HCT116 (cell line): ENCODE measurements around the gene TMCC1.

ENCODE experiments used
- ATF3 ChIP-seq: IDR thresholded peaks from 2 replicates; pipeline ENCODE4 v1.6.1; 2012
- CTCF ChIP-seq, 3 experiments: fragments of 200-600 bp in 1 of 3; sonication (generic) in 1 of 3; IDR thresholded peaks in 2 of 3; conservative IDR thresholded peaks in 1 of 3; 2 replicates each; pipeline ENCODE4 v1.5.1; 2012 to 2017; ENCODE audit warnings: low read depth in 2 of 3, low read length in 2 of 3, antibody characterized with exemption in 1 of 3, borderline replicate concordance in 1 of 3, control low read depth in 1 of 3, mild to moderate bottlenecking in 1 of 3, mixed read lengths in 1 of 3, mixed run types in 1 of 3, moderate library complexity in 1 of 3; ENCODE audit not compliant: insufficient read depth in 1 of 3
- EZH2phosphoT487 ChIP-seq: fragments of 200-600 bp; IDR thresholded peaks from 2 replicates; pipeline ENCODE4 v1.6.1; 2018; ENCODE audit warnings: antibody characterized with exemption, borderline replicate concordance
- POLR2AphosphoS5 ChIP-seq: IDR thresholded peaks from 2 replicates; pipeline ENCODE4 v1.6.1; 2011; ENCODE audit warnings: mild to moderate bottlenecking, low read depth, low read length, moderate library complexity
- REST ChIP-seq: IDR thresholded peaks from 2 replicates; pipeline ENCODE4 v1.6.1; 2012; ENCODE audit warnings: low read depth
- ZNF274 ChIP-seq: fragments of 200-500 bp; sonication (Bioruptor generic); IDR thresholded peaks from 2 replicates; pipeline ENCODE4 v1.6.1; 2014; ENCODE audit warnings: mild to moderate bottlenecking, low read depth, low read length, inconsistent platforms

- no peak for TF ChIP-seq REST
- no peak for TF ChIP-seq CTCF (IDR thresholded peaks at IDR 0.05 in 2 of 3, conservative IDR thresholded peaks at IDR 0.05 in 1 of 3; ENCODE audit: borderline replicate concordance in 1 of 3, insufficient read depth in 1 of 3, low read depth in 2 of 3, low read length in 2 of 3)
- no peak for TF ChIP-seq ATF3
- TF ChIP-seq EZH2phosphoT487, result no peak
- no peak for TF ChIP-seq POLR2AphosphoS5
- TF ChIP-seq ZNF274, result no peak
Observed at GRCh38 chr3:129919806-129920205, 26.3 kb upstream of the TMCC1 start.
